H1 (cell line): Measurements from ENCODE around the gene COL4A2. TPM values are rescaled to one million over a fixed set of nuclear protein-coding genes. Genes with fewer than 3 reads are reported as not detected.

Experiments
- CTCF ChIA-PET: fragments of 300-600 bp; sonication (Branson Sonifier 250); formaldehyde crosslinking; loops from one replicate; lab custom pipeline; 2021; ENCODE audit not compliant: partially characterized antibody; lab: Charles Lee
- POLR2A ChIA-PET: fragments of 300-600 bp; sonication (Branson Sonifier 250); formaldehyde crosslinking; loops from one replicate; lab custom pipeline; 2021; ENCODE audit warnings: inconsistent platforms; ENCODE audit not compliant: partially characterized antibody; lab: Charles Lee
- DNase-seq, 2 experiments: peaks; one replicate each; pipeline versions ENCODE4 v3.0.0 to v3.0.0-alpha.2; 2010 to 2022; ENCODE audit warnings: low spot score in 2 of 2, low read depth in 1 of 2, mixed read lengths in 1 of 2
- FAIRE-seq: peaks from 2 replicates; lab custom pipeline; 2011; peaks lifted over from hg19 to GRCh38; lab: Jason Lieb, UNC
- H2AFZ ChIP-seq: 2 replicates; pipeline ENCODE4 v1.8.1; 2012; ENCODE audit warnings: low read length, inconsistent platforms
- H2AK5ac ChIP-seq: 2 replicates; pipeline ENCODE4 v1.6.1; 2013; ENCODE audit warnings: low read depth, low read length
- H2BK120ac ChIP-seq: replicated peaks from 2 replicates; pipeline ENCODE3; 2013; ENCODE audit warnings: low read depth, low read length, inconsistent platforms
- H2BK12ac ChIP-seq: 2 replicates; pipeline ENCODE4 v1.6.1; 2013; ENCODE audit warnings: low read depth, low read length
- H2BK15ac ChIP-seq: 2 replicates; pipeline ENCODE4 v1.6.1; 2013; ENCODE audit warnings: low read length
- H2BK20ac ChIP-seq: 2 replicates; pipeline ENCODE4 v1.6.1; 2013; ENCODE audit warnings: low read length
- H2BK5ac ChIP-seq: 2 replicates; pipeline ENCODE4 v1.6.1; 2013; ENCODE audit warnings: low read depth, low read length
- H3K14ac ChIP-seq: 2 replicates; pipeline ENCODE4 v1.6.1; 2013; ENCODE audit warnings: inconsistent platforms; ENCODE audit not compliant: insufficient read length
- H3K18ac ChIP-seq: 2 replicates; pipeline ENCODE4 v1.6.1; 2013; ENCODE audit warnings: low read length; ENCODE audit errors: extremely low read depth
- H3K23ac ChIP-seq: 2 replicates; pipeline ENCODE4 v1.6.1; 2013; ENCODE audit warnings: inconsistent platforms; ENCODE audit not compliant: insufficient read length
- H3K23me2 ChIP-seq: 2 replicates; pipeline ENCODE4 v1.6.1; 2013; ENCODE audit warnings: low read depth, low read length
- H3K27ac ChIP-seq: 2 replicates; pipeline ENCODE4 v1.6.1; 2011; ENCODE audit warnings: low read depth, low read length, inconsistent platforms
- H3K27me3 ChIP-seq, 4 experiments: replicated peaks in 1 of 4; 1 replicate in 1 of 4; 2 replicates in 3 of 4; pipeline versions ENCODE4 v1.6.1 to v1.8.1; 2011 to 2013; ENCODE audit warnings: low read length in 3 of 4, mild to moderate bottlenecking in 3 of 4, inconsistent platforms in 2 of 4, mixed read lengths in 2 of 4, moderate library complexity in 1 of 4; ENCODE audit not compliant: control insufficient read depth in 3 of 4, insufficient read depth in 3 of 4; ENCODE audit errors: extremely low read depth in 1 of 4
- H3K36me3 ChIP-seq, 4 experiments: 2 replicates each; pipeline versions ENCODE4 v1.6.1 to v1.8.1; 2011 to 2013; ENCODE audit warnings: mild to moderate bottlenecking in 4 of 4, low read length in 3 of 4, moderate library complexity in 2 of 4, control low read depth in 1 of 4, inconsistent platforms in 1 of 4; ENCODE audit not compliant: insufficient read depth in 4 of 4, control insufficient read depth in 2 of 4
- H3K4ac ChIP-seq: replicated peaks from 2 replicates; pipeline ENCODE3; 2013; ENCODE audit warnings: low read length, low read depth, mixed read lengths, inconsistent platforms; ENCODE audit not compliant: insufficient read length
- H3K4me1 ChIP-seq, 4 experiments: replicated peaks in 1 of 4; 1 replicate in 1 of 4; 2 replicates in 3 of 4; pipeline versions ENCODE4 v1.6.1 to v1.8.1; 2011 to 2013; ENCODE audit warnings: low read length in 3 of 4, inconsistent platforms in 2 of 4, mixed read lengths in 1 of 4; ENCODE audit not compliant: insufficient read depth in 4 of 4, control insufficient read depth in 3 of 4
- H3K4me2 ChIP-seq, 2 experiments: 2 replicates each; pipeline versions ENCODE4 v1.6.1 to v1.8.1; 2011 to 2013; ENCODE audit warnings: low read depth in 2 of 2, low read length in 2 of 2, control low read depth in 1 of 2, inconsistent platforms in 1 of 2, mild to moderate bottlenecking in 1 of 2; ENCODE audit not compliant: insufficient read depth in 1 of 2
- H3K4me3 ChIP-seq, 4 experiments: fragments of 200-600, 300-600 bp in 1 of 4; sonication (generic), shearing (Covaris generic), sonication (Bioruptor Twin) in 1 of 4; 2 replicates each; pipeline versions ENCODE4 v1.5.1 to v1.8.1; 2011 to 2016; ENCODE audit warnings: low read length in 4 of 4, low read depth in 3 of 4, control low read depth in 2 of 4, inconsistent platforms in 2 of 4, mild to moderate bottlenecking in 2 of 4, mixed read lengths in 1 of 4, moderate library complexity in 1 of 4; ENCODE audit not compliant: insufficient read depth in 2 of 4; ENCODE audit errors: extremely low read depth in 1 of 4
- H3K56ac ChIP-seq: replicated peaks from 2 replicates; pipeline ENCODE3; 2013; ENCODE audit warnings: low read depth, mild to moderate bottlenecking, mixed read lengths, low read length, inconsistent platforms; ENCODE audit not compliant: insufficient read length
- H3K79me1 ChIP-seq: 2 replicates; pipeline ENCODE4 v1.6.1; 2013; ENCODE audit warnings: low read depth, low read length, control low read depth
- H3K79me2 ChIP-seq, 2 experiments: 2 replicates each; pipeline versions ENCODE4 v1.6.1 to v1.8.1; 2012 to 2013; ENCODE audit warnings: low read length in 2 of 2, mild to moderate bottlenecking in 2 of 2, inconsistent platforms in 1 of 2; ENCODE audit not compliant: insufficient read depth in 2 of 2, control insufficient read depth in 1 of 2
- H3K9ac ChIP-seq, 4 experiments: replicated peaks in 1 of 4; 1 replicate in 1 of 4; 2 replicates in 3 of 4; pipeline versions ENCODE4 v1.6.1 to v1.8.1; 2011 to 2013; ENCODE audit warnings: low read depth in 3 of 4, low read length in 3 of 4, control low read depth in 2 of 4, mild to moderate bottlenecking in 2 of 4, moderate library complexity in 2 of 4, inconsistent platforms in 1 of 4; ENCODE audit errors: extremely low read depth in 1 of 4
- H3K9me3 ChIP-seq, 2 experiments: 2 replicates each; pipeline versions ENCODE4 v1.6.1 to v1.8.1; 2012 to 2013; ENCODE audit warnings: mild to moderate bottlenecking in 2 of 2, moderate library complexity in 2 of 2, control low read depth in 1 of 2, inconsistent platforms in 1 of 2, low read depth in 1 of 2, low read length in 1 of 2, mixed read lengths in 1 of 2; ENCODE audit not compliant: insufficient read depth in 2 of 2
- H4K20me1 ChIP-seq, 2 experiments: replicated peaks in 1 of 2; 2 replicates each; pipeline versions ENCODE3 to v1.8.1; 2011 to 2013; ENCODE audit warnings: inconsistent platforms in 2 of 2, low read length in 2 of 2, mild to moderate bottlenecking in 1 of 2; ENCODE audit not compliant: insufficient read depth in 2 of 2, control insufficient read depth in 1 of 2
- H4K5ac ChIP-seq: 2 replicates; pipeline ENCODE4 v1.6.1; 2013; ENCODE audit warnings: low read length, low read depth, mixed read lengths, inconsistent platforms; ENCODE audit not compliant: insufficient read length
- H4K8ac ChIP-seq: 2 replicates; pipeline ENCODE4 v1.8.0; 2013; ENCODE audit warnings: mild to moderate bottlenecking, moderate library complexity, low read length, inconsistent platforms; ENCODE audit not compliant: insufficient read depth; ENCODE audit errors: extremely low read depth
- H4K91ac ChIP-seq: replicated peaks from 2 replicates; pipeline ENCODE3; 2013; ENCODE audit warnings: low read length, mixed read lengths, inconsistent platforms; ENCODE audit not compliant: insufficient read length
- ATF3 ChIP-seq: IDR thresholded peaks from 2 replicates; pipeline ENCODE4 v1.6.1; 2011; ENCODE audit warnings: low read depth, mild to moderate bottlenecking, low read length; ENCODE audit not compliant: insufficient read depth
- CBX8 ChIP-seq: fragments of 300-800, 300-1000 bp; sonication (generic); IDR thresholded peaks from 2 replicates; pipeline ENCODE4 v1.7.1; 2016; ENCODE audit warnings: low read depth, low read length, borderline replicate concordance
- E2F6 ChIP-seq: IDR thresholded peaks from 2 replicates; pipeline ENCODE4 v1.6.1; 2012; ENCODE audit warnings: inconsistent platforms
- SP1 ChIP-seq: IDR thresholded peaks from 2 replicates; pipeline ENCODE4 v1.6.1; 2011; ENCODE audit warnings: low read depth, low read length
- SRF ChIP-seq: IDR thresholded peaks from 2 replicates; pipeline ENCODE4 v1.6.1; 2011; ENCODE audit warnings: mild to moderate bottlenecking, low read depth, low read length, moderate library complexity
- WGBS, 2 experiments: shearing (Covaris generic) in 1 of 2; methylation state at CpG; one replicate each; pipeline versions ENCODE4 v1.1.6 to v1.1.7; 2013 to 2015; ENCODE audit warnings: low lambda C conversion rate in 2 of 2, mixed read lengths in 2 of 2, inconsistent platforms in 1 of 2, low coverage in 1 of 2, missing lambda C conversion rate in 1 of 2; ENCODE audit not compliant: insufficient replicate concordance in 2 of 2, insufficient coverage in 1 of 2, insufficient read length in 1 of 2; ENCODE audit errors: extremely low coverage in 1 of 2, missing lambda C conversion rate in 1 of 2; 5-methylcytosine and 5-hydroxymethylcytosine counted together
- polyA plus RNA-seq, 7 experiments: library from polyadenylated mRNA; depleted of rRNA in 3 of 7; stranded (reverse) in 5 of 7; unstranded in 2 of 7; fragments of >200 nt in 5 of 7; fragments of 200-250 nt in 2 of 7; gene quantifications; 1 replicate in 5 of 7; 2 replicates in 1 of 7; 4 replicates in 1 of 7; pipeline versions ENCODE4 v1.2.1 to v1.2.3, GENCODE V29; 2011 to 2013; ENCODE audit warnings: missing spikeins in 2 of 7, mixed read lengths in 2 of 7
- total RNA-seq: library from RNA; stranded (reverse); fragmentation: NEBNext Ultra II Directional; extraction: Animal tissue kit (Norgen Biotek cat#: 25700); gene quantifications from 2 replicates; pipeline ENCODE4 v1.2.1, GENCODE V29; 2021

Gene COL4A2
- total and polyA plus RNA-seq, 2 of the 8 experiments (the other 6 are each of a cell fraction or from before 2014, with no cell fraction given) = 80.4 to 87.3 TPM

DNA sequence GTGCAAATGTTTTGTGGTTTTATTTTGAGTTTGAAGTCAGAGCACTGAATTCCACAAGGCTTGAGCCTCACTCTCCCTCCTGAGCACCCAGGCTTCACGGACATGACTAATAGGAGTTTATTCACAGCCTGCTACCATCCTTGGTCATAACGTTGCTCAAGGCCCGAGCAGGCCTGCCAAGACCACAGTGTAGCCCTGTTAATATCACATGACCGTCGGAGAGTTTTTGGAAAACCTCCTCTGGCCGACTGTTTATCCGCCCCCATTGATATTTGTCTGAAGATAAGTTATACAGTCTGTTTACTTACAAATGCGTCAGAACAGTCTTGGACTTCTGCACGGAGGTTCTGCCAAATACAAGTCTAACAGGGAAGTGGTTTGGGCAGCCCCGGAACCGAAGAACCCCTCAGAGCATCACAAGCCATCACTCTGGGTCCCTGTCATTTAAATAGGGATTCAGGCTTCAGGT is 89.9 kb downstream of the COL4A2 start:
- Histone ChIP-seq H3K23ac (no peak overlapping the region), H3K79me2 (no peaks in the 10 kb centered on the region), H3K14ac (no peak overlapping the region), H4K8ac (no peak overlapping the region), H4K5ac (no peak overlapping the region), H2BK5ac (no peak overlapping the region), H3K27me3 (no peaks in the 10 kb centered on the region), H3K56ac (no peak overlapping the region), H3K4me1 (no peaks in the 10 kb centered on the region), H3K79me1 (no peaks in the 10 kb centered on the region), H2BK15ac (no peak overlapping the region), H3K27ac (no peak overlapping the region), H3K18ac (no peak overlapping the region), H3K36me3 (no peaks in the 10 kb centered on the region), H3K4me2 (no peak overlapping the region), H4K20me1 (no peaks in the 10 kb centered on the region), H2AK5ac (no peak overlapping the region), H3K9me3 (no peaks in the 10 kb centered on the region), H2BK12ac (no peak overlapping the region), H3K4me3 (no peak overlapping the region), H3K9ac (no peak overlapping the region), H3K23me2 (no peaks in the 10 kb centered on the region), H4K91ac (no peak overlapping the region), H2AFZ (no peak overlapping the region), H2BK20ac (no peak overlapping the region), H3K4ac (no peak overlapping the region), H2BK120ac (no peak overlapping the region)
- DNase-seq (no peak), FAIRE-seq (no peak)
- ChIA-PET POLR2A (no interaction called here), CTCF (no interaction called here)
- 87% methylated on average over 11 of the region's 11 CpGs; no CpG with 5 or more reads in 1 of the 2 experiments for WGBS, 2 experiments
- TF ChIP-seq SP1 (no peak), E2F6 (no peak), SRF (no peak), ATF3 (no peak), CBX8 (no peak)
